PC-9 (cell line): Measurements from ENCODE around the gene GABRG3.

Source experiments
- EZH2 ChIP-seq: fragments of 200-600 bp; sonication (generic); IDR thresholded peaks from 2 replicates; pipeline ENCODE4 v1.8.0; 2017; ENCODE audit warnings: antibody characterized with exemption, low read depth
- TF ChIP-seq, protein P1 (sequence below): fragments of 200-600 bp; sonication (generic); conservative IDR thresholded peaks from 2 replicates; pipeline ENCODE4 v1.6.1; 2017; ENCODE audit warnings: mixed run types, antibody characterized with exemption, mild to moderate bottlenecking, moderate library complexity

DNA sequence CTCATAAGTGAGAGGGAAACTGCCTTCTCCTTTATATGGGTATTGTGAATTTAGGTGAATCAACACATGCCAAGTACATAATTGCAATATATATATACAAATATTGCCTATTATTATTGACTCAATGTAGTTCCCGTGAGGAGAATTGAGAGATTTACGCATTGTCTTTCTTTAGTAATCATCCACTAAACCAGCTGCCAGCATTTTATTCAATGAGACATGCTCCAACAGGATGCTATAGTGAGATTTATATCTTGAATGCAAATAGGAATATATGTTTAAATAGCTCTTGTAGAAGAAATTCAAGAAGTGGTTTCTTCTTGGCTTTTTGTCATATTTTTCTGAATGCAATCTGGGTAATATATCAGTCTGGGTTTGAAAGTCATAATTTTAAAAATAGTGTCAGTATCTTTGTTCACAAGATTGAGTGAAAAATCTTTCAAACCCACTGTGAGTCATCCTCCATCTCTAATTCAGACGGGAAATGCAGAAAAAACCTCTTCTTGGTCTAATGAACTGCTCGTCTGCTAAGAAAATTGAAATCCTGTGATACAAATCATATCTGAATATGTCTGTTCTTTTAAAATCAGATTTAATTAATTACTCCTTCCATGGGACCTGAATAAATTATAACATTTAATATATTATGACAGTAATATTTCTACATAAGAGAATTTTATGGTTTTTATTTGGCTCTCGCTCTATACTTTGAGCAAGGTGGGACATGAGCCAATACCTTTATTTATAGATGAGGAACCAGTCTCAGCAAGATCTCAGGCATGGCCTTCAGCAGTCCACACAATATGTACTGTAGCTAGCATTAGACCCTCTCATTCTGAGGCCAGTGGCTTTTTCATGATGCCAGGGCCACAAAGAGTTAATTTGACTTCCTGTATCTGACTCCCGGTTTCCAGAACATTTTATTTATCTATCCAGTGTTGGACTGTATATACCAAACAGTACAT lies 516.0 kb downstream of the GABRG3 start:
- TF ChIP-seq, protein P1, sequence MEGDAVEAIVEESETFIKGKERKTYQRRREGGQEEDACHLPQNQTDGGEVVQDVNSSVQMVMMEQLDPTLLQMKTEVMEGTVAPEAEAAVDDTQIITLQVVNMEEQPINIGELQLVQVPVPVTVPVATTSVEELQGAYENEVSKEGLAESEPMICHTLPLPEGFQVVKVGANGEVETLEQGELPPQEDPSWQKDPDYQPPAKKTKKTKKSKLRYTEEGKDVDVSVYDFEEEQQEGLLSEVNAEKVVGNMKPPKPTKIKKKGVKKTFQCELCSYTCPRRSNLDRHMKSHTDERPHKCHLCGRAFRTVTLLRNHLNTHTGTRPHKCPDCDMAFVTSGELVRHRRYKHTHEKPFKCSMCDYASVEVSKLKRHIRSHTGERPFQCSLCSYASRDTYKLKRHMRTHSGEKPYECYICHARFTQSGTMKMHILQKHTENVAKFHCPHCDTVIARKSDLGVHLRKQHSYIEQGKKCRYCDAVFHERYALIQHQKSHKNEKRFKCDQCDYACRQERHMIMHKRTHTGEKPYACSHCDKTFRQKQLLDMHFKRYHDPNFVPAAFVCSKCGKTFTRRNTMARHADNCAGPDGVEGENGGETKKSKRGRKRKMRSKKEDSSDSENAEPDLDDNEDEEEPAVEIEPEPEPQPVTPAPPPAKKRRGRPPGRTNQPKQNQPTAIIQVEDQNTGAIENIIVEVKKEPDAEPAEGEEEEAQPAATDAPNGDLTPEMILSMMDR, result no peak
- TF ChIP-seq EZH2, result no peak
